PC-9 (cell line): ENCODE measurements around the gene RIBC2.

Experiments
- EZH2 ChIP-seq: fragments of 200-600 bp; sonication (generic); IDR thresholded peaks from 2 replicates; pipeline ENCODE4 v1.8.0; 2017; ENCODE audit warnings: antibody characterized with exemption, low read depth
- TF ChIP-seq, protein P1 (sequence below): fragments of 200-600 bp; sonication (generic); conservative IDR thresholded peaks from 2 replicates; pipeline ENCODE4 v1.6.1; 2017; ENCODE audit warnings: mixed run types, antibody characterized with exemption, mild to moderate bottlenecking, moderate library complexity

- TF ChIP-seq, protein P1, sequence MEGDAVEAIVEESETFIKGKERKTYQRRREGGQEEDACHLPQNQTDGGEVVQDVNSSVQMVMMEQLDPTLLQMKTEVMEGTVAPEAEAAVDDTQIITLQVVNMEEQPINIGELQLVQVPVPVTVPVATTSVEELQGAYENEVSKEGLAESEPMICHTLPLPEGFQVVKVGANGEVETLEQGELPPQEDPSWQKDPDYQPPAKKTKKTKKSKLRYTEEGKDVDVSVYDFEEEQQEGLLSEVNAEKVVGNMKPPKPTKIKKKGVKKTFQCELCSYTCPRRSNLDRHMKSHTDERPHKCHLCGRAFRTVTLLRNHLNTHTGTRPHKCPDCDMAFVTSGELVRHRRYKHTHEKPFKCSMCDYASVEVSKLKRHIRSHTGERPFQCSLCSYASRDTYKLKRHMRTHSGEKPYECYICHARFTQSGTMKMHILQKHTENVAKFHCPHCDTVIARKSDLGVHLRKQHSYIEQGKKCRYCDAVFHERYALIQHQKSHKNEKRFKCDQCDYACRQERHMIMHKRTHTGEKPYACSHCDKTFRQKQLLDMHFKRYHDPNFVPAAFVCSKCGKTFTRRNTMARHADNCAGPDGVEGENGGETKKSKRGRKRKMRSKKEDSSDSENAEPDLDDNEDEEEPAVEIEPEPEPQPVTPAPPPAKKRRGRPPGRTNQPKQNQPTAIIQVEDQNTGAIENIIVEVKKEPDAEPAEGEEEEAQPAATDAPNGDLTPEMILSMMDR: no peak
- no peak for TF ChIP-seq EZH2
Measured at GRCh38 chr22:45473626-45474237, 60.2 kb downstream of the RIBC2 start.
